Measurements from ENCODE around the gene DOK7. TPM values are rescaled to one million over a fixed set of nuclear protein-coding genes. Genes with fewer than 3 reads are reported as not detected.

The DOK7 gene
- total RNA-seq, 1 experiment from 2014 or later, result not detected

DNA sequence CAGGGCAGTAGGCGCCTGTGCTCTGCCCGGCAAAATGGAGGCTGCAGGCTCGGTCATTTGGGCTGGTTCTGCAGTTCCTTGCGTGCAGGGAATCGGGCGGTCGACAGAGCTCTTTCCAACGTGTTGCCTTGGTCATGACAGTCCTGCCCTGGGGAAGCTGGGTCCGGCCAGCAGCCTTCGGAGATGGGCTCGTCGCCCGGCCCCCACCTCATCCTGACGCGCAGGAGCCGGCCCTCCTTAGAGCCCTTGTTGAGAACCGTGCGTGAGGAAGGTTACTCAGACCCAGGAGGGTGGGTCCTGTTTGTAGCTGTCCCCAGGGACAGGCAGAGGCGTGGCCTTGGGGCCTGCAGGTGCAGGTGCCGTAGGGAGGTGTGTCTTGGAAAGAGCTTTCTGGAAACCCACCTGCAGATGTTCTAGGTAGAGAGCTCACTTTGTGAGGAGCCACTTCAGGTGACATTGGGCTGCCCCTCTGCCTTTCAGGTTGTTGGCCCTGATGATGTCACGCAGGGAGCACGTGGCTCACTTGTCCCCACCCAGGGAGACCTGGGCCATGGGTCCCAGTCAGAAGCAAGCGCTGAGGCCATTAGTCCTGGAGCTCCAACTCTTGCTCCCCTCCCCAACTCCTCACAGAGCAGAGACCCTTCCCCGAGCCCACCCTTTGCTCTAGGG lies 36.5 kb upstream of the DOK7 start:
- no peak for DNase-seq (ENCODE audit: low spot score)
- in situ Hi-C loops (cut with HindIII; ENCODE audit: low sequenced_read_pairs), result no loop called here

- in situ Hi-C loops (cut with HindIII; ENCODE audit: low sequenced_read_pairs), result no loop called here
- DNase-seq (ENCODE audit: low spot score), result no peak
These were observed 36.0 kb upstream of the DOK7 start for GRCh38 chr4:3427134-3427476.

DNA sequence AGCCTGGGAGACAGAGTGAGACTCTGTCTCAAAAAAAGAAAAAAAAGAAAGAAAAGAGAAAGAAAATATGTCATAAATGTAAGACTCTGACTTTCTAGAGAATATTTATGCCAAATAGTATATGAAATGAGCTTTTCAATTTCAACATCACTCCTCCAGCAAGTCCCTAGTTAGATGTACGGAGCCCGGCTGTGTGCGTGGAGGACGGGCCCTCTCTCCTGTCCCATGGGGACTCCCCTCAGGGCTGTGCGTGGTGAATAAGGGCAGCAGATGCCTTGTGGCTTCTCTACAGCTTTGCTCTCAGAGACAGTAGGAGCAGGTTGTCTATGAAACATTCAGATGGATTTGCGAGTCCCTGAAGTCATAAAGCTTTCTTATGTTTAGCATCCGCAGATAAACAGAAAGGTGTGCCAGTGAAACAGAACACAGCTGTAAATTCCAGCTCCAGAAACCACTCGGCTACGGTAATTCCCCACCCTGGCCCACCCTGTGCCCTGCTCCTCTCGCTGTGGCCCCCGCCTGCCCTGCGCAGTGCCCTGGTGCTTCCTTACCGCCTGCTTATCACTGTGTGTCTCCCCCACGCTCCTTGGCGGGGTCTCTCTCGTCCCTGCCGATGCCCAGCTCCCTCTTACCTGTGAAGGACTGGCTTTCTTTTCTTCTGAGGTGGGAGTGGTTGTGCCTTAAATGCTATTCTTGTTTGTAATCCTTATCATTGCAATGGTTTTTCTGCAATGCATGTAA lies 35.2 kb upstream of the DOK7 start:
- in situ Hi-C loops (cut with HindIII; ENCODE audit: low sequenced_read_pairs), result no loop called here
- DNase-seq (ENCODE audit: low spot score), result no peak

DNA sequence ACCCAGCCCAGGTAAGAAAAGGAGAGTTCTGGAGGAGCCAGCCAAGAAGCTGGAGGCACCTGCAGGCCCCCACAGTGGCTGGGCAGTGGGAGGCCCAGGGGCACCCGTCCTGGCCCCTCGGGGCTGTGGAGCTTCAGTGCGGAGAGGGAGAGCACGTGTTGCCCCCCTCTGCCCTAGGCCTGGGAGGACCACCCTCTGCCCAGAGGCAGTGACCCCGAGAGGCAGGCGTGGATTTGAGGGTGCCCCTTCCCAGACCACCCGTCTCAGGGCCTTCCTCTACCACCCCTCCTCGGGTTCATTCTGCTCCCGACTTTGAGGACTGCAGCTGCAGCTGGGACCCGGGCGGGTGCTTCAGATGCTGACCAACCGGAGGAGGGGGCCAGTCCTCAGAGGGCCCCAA lies 33.5 kb upstream of the DOK7 start:
- in situ Hi-C loops (cut with HindIII; ENCODE audit: low sequenced_read_pairs), result no loop called here

DNA sequence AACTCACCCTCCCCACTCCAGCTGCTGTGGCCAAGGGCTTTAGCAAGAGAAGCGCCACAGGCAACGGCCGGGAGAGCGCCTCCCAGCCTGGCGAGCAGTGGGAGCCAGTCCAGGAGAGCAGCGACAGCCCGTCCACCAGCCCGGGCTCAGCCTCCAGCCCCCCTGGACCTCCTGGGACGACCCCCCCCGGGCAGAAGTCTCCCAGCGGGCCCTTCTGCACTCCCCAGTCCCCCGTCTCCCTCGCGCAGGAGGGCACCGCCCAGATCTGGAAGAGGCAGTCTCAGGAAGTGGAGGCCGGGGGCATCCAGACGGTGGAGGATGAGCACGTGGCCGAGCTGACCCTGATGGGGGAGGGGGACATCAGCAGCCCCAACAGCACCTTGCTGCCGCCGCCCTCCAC lies 32.6 kb upstream of the DOK7 start:
- DNase-seq (ENCODE audit: low spot score), result no peak
- in situ Hi-C loops (cut with HindIII; ENCODE audit: low sequenced_read_pairs), result no loop called here

More for the DNA sequence above, 33.5 kb upstream of the DOK7 start:
- no peak for DNase-seq (ENCODE audit: low spot score)

DNA sequence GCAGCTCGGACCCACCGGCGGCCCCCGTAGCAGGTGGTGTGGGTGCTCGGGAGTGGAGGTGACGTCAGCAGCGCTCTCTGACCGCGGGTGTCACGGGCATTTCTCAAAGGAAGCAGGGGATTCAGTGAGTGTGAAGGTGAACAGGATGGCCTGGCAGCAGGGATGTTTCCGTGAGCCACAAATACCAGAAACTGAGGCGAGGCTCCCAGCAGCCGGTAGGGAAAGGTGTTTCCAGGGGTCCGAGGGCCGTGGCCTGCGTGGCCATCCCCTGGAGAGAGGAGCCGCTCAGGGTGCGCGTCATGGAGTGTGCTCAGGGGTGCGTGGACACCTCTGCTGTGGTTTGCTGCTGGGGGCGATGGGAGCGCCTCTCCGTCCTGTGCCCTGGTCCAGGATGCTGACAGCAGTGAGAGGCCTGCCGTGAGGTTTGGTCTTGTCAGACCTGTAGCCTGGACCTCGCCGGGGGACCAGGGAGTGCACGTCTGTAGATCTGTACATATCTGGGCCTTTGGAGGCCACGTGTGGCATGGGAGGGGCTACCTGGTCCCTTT lies 31.6 kb upstream of the DOK7 start:
- no peak for DNase-seq (ENCODE audit: low spot score)
- in situ Hi-C loops (cut with HindIII; ENCODE audit: low sequenced_read_pairs), result no loop called here

DNA sequence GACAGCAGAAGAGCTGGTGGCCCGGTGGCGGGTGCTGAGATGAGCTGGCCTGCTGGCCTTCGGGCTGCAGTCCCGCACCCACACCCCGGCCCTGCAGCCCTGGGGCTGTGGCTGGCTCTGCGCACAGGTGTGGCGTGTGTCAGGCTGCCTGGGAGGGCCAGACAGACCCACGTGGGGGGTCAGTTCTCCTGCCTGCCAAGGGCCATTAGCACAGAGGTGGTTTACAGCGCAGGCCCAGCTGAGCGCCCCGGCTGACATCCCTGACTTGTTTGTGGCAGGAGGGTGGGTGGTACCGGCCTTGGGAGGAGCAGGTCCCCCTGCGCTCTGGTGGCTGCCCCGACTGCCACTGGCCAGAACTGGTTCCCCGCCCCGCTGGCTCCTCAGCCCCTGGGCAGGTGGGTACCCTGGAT lies 30.7 kb upstream of the DOK7 start:
- in situ Hi-C loops (cut with HindIII; ENCODE audit: low sequenced_read_pairs), result no loop called here
- no peak for DNase-seq (ENCODE audit: low spot score)

GRCh38 chr4:3433138-3433869 lies 29.8 kb upstream of the DOK7 start:
- DNase-seq (ENCODE audit: low spot score), result no peak
- in situ Hi-C loops (cut with HindIII; ENCODE audit: low sequenced_read_pairs), result no loop called here

DNA sequence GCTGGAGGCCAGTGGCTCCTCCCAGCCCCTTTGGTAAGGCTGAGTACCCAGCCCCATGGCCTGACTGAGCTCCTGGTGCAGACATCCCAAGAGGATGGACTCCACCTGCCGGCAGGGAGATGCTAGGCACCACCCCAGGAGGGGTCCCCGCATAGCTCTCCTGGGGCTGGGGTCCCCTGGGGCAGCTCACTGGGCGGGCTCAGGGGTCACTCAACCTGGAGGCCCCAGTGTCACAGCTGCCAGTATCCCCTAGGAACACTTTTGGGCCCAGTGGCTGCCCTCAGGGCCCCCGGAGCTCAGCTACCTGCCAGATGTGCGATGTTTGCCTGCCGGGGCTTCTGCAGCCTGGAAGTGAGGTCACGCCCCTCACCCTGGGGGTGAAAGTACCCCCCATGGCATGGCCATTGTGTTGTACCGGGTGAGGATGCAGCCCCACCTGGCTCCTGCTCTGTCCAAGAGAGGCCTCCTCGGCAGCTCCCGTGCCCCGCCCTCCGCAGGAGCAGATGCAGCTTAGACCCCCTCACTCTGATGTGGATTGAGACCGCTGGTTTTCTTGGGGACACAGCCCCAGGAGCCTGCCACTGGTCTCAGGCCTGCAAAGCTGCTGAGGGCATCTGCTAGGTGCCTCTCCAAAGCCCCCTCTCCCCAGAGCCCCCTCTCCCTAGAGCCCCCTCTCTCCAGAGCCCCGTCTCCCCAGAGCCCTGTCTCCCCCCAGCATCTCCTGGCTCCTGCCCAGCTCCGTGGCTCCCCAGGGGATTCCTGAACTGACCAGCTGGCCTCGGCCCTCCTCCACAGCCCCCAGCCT lies 28.0 kb upstream of the DOK7 start:
- DNase-seq (ENCODE audit: low spot score), result no peak
- in situ Hi-C loops (cut with HindIII; ENCODE audit: low sequenced_read_pairs), result no loop called here

DNA sequence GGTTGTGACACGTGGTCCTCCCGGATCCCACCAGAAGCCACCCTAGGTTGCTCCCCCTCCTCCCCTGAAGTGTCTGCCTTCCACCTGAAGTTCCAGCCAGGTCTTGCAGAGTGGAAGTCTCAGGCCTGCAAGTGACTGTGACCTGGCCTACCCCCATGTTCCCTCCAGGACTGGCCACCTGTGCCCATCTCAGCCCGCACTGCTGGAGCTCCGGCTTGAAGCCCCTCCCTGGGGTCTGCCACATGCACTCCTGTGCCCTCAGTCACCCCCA lies 27.5 kb upstream of the DOK7 start:
- in situ Hi-C loops (cut with HindIII; ENCODE audit: low sequenced_read_pairs), result no loop called here
- no peak for DNase-seq (ENCODE audit: low spot score)

DNA sequence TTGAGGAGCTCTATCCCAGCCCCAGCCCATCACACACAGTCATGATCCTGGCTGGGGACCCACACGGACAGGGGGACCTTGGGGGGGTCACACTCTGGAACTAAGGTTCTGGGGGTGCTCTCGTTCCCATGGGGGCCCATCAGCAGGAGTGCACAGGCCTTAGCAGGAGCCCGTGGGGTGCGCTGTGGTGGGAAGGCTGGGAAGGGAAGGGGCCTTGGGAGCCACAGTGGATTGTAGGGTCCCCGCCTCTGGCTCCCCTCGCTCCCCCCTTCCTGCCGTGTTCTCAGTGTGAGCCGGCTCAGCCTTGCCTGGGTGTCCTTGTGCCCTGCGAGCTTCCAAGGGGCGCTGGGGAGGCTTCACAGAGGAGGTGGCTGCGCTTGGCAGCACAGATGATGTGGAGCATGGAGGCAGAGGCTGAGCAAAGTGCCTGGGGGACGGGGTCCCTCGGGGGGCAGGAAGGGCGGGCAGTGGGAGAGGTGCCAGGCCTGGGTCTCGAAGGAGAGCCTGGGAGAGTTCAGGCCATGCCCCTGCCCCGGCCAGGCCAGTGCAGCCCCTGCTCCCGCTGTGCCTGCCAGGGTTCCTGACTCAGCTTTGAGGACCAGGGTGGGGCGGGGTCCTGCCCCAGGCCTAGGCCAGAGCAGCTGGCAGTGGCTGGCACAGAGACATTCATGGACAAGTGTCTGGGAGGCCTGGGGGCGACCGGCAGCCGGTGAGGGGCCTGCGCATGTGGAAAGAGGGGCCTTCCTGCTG lies 26.9 kb upstream of the DOK7 start:
- in situ Hi-C loops (cut with HindIII; ENCODE audit: low sequenced_read_pairs), result no loop called here

DNA sequence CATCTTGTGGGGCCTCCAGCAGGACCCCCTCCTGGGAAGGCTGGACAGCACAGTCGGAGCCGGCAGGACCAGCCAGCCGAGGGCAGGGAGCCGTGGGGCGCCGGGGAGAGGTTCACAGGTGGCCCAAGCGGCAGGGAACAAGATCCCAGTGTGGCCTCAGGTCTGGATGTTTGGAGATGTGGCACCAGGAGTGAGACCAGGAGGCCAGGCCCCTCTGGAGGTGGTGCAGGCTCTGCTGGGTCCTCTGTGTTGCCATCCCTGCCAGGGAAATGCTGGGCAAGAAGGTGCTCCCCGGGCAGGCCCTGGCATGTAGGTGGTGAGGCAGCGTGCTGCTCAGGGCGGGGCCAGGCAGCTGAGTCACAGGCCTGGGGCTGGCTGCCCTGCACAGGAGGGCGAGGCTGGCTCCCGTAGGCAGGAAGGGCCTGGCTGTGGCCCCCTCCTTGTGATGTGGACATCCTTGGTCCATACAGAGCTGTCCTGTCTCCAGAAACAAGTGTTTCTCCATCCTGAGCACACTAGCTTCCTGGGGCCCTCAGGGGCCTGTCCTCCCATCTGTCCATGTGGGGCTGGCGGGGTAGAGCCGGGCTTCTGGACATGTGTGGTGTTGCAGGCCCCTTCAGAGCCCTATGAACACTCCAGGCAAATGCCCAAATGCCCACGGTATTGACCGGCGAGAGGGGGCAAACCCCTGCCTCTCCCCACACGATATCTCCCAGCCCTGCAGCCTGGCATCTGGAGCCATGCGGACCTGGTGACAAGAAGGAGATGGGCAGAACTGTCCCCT lies 26.1 kb upstream of the DOK7 start:
- no peak for DNase-seq (ENCODE audit: low spot score)
- in situ Hi-C loops (cut with HindIII; ENCODE audit: low sequenced_read_pairs), result no loop called here

More for the DNA sequence above, 26.9 kb upstream of the DOK7 start:
- no peak for DNase-seq (ENCODE audit: low spot score)

GRCh38 chr4:3437582-3437936 lies 25.5 kb upstream of the DOK7 start:
- DNase-seq (ENCODE audit: low spot score), result no peak
- in situ Hi-C loops (cut with HindIII; ENCODE audit: low sequenced_read_pairs), result no loop called here

DNA sequence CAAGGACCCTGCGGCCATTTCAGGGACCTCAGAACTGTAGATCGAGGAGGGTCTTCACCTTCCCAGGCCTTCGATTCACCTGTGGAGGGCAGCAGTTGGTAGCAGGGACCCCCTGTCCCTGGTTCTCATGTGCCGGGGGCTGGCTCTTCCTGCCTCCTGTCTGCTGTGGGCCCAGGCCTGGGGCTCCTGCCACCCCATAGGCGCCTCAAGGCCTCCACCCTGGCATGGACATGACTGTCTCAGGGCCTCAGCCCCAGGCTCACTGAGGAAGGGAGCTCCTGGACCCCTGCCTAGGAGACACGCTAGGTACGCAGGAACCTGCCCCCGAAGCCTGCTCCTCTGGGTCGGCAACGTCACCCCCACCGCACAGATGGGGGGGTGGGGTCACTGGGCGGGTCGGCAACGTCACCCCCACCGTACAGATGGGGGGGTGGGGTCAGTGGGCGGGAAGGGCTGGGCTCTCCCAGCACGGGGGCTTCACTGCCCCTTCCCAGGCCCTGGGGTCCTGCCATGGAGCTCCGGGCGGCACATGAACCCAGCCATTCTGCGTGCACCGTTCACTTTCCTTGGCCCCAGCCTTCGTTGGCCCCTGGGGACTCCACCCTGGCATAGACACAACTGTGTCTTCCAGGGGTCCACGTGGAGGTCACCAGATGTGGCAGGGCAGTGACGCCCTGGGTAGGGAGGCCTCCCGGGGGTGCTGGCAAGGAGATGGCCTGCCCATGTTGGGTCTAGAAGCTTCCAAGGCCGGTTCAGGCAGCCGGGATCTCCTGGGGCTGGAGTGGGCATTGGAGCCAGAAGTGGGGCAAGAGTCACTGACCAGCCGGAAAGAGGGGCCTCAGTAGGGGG lies 24.9 kb upstream of the DOK7 start:
- in situ Hi-C loops (cut with HindIII; ENCODE audit: low sequenced_read_pairs), result no loop called here

DNA sequence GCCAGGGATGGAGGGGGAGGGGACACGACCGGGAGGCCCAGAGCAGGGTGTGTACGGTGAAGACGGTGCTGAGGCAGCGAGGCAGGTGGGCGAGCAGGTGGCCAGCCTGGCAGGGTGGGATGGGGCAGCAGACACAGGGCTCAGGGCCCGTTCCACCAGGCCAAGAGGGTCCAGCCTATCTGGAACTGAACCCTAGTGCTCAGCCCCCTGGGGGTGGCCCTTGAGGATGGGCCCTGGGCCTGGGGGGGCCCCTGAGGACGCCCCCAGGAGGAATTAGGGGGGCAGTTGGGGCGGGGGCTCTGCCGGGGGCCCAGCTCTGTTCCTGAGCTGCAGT lies 24.3 kb upstream of the DOK7 start:
- in situ Hi-C loops (cut with HindIII; ENCODE audit: low sequenced_read_pairs), result no loop called here

More for the DNA sequence above, 24.9 kb upstream of the DOK7 start:
- no peak for DNase-seq (ENCODE audit: low spot score)

DNA sequence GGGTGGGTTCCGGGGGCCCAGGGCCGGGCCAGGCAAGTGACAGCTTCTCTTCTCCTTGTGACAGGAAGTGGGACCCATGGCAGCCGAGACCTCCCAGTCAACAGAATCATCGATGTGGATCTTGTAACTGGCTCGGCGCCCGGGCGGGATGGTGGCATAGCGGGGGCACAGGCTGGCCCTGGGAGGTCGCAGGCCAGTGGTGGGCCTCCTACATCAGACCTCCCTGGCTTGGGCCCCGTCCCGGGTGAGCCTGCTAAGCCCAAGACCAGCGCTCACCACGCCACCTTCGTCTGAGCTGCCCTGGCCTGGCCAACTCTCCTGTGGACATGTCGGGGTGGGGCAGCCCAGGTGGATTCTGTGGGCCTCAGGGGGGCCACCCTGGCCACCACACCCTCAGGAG lies 23.7 kb upstream of the DOK7 start:
- in situ Hi-C loops (cut with HindIII; ENCODE audit: low sequenced_read_pairs), result no loop called here
- no peak for DNase-seq (ENCODE audit: low spot score)

More for the DNA sequence above, 24.3 kb upstream of the DOK7 start:
- DNase-seq (ENCODE audit: low spot score), result no peak

- no peak for DNase-seq (ENCODE audit: low spot score)
- in situ Hi-C loops (cut with HindIII; ENCODE audit: low sequenced_read_pairs), result no loop called here
These were observed 23.1 kb upstream of the DOK7 start for GRCh38 chr4:3440011-3440410.
